K562 (cell line): Measurements from ENCODE around the gene TCF3. TPM values are rescaled to one million over a fixed set of nuclear protein-coding genes. Genes with fewer than 3 reads are reported as not detected.
A peak's percentile ranks its signal among the peaks of the same experiment; 100 is the strongest.

Source experiments
- ATAC-seq: fragments of 200-7000 bp; cut with Tn5 transposase; 3 replicates; pipeline ENCODE4 v1.9.1; 2020; ENCODE audit warnings: moderate library complexity
- BruUV-seq: library from RNA; stranded (reverse); fragments of 400-500 nt; replicated peaks from 2 replicates; lab custom pipeline; 2021; lab: Mats Ljungman, UMichigan
- CTCF ChIA-PET: fragments of 300-600 bp; formaldehyde crosslinking; extraction: SDS; loops from one replicate; lab custom pipeline; 2021; ENCODE audit warnings: low intra/inter-chr PET ratio; lab: Yijun Ruan, JAX
- POLR2A ChIA-PET: fragments of 300-600, 350-650 bp; sonication (Branson Sonifier 250); formaldehyde crosslinking; extraction: SDS; loops from one replicate; lab custom pipeline; 2021; ENCODE audit warnings: antibody characterized with exemption, inconsistent platforms; lab: Yijun Ruan, JAX
- DNase-seq, 4 experiments: peaks; one replicate each; pipeline versions ENCODE4 v3.0.0 to v3.0.0-alpha.2; 2011 to 2018; ENCODE audit warnings: low spot score in 3 of 4, mixed read lengths in 3 of 4; ENCODE audit errors: extremely low read depth in 1 of 4
- FAIRE-seq: peaks from 2 replicates; lab custom pipeline; 2011; peaks lifted over from hg19 to GRCh38; lab: Jason Lieb, UNC
- H2AFZ ChIP-seq: 2 replicates; pipeline ENCODE4 v1.6.0; 2011; ENCODE audit warnings: low read depth, low read length, control low read depth, inconsistent platforms
- H3K27ac ChIP-seq: fragments of 200-600 bp; 3 replicates; pipeline ENCODE4 v1.8.0; 2011; ENCODE audit warnings: low read depth, mild to moderate bottlenecking, control low read depth, inconsistent platforms, low read length, moderate library complexity, mixed read lengths; ENCODE audit errors: extremely low read depth
- H3K27me3 ChIP-seq, 2 experiments: fragments of 300-600 bp in 1 of 2; 2 replicates in 1 of 2; 3 replicates in 1 of 2; pipeline versions ENCODE4 v1.6.0 to v1.8.0; 2011; ENCODE audit warnings: inconsistent platforms in 2 of 2, low read length in 2 of 2, mild to moderate bottlenecking in 1 of 2, mixed read lengths in 1 of 2, moderate library complexity in 1 of 2; ENCODE audit not compliant: control insufficient read depth in 2 of 2, insufficient read depth in 2 of 2
- H3K36me3 ChIP-seq: fragments of 300-600 bp; 3 replicates; pipeline ENCODE4 v1.8.0; 2011; ENCODE audit warnings: mild to moderate bottlenecking, low read length, inconsistent platforms; ENCODE audit not compliant: control insufficient read depth, insufficient read depth
- H3K4me1 ChIP-seq, 2 experiments: fragments of 200-600 bp in 1 of 2; replicated peaks in 1 of 2; 2 replicates in 1 of 2; 3 replicates in 1 of 2; pipeline versions ENCODE4 v1.5.1 to v1.8.0; 2011; ENCODE audit warnings: inconsistent platforms in 2 of 2, low read length in 2 of 2, mild to moderate bottlenecking in 1 of 2, mixed read lengths in 1 of 2, moderate library complexity in 1 of 2; ENCODE audit not compliant: control insufficient read depth in 2 of 2, insufficient read depth in 2 of 2
- H3K4me2 ChIP-seq: 2 replicates; pipeline ENCODE4 v1.6.1; 2011; ENCODE audit warnings: low read length, control low read depth, inconsistent platforms, mixed read lengths; ENCODE audit not compliant: insufficient read depth
- H3K4me3 ChIP-seq: fragments of 200-600 bp; sonication (generic), shearing (Covaris generic); 2 replicates; pipeline ENCODE4 v1.5.1; 2016; ENCODE audit warnings: control low read depth, inconsistent platforms
- H3K79me2 ChIP-seq: fragments of 200-600 bp; 3 replicates; pipeline ENCODE4 v1.8.0; 2011; ENCODE audit warnings: low read length, inconsistent platforms; ENCODE audit not compliant: control insufficient read depth, insufficient read depth
- H3K9ac ChIP-seq, 2 experiments: 2 replicates each; pipeline versions ENCODE4 v1.6.0 to v1.6.1; 2011; ENCODE audit warnings: low read depth in 2 of 2, low read length in 2 of 2, control low read depth in 1 of 2, inconsistent platforms in 1 of 2, mild to moderate bottlenecking in 1 of 2, mixed read lengths in 1 of 2; ENCODE audit not compliant: insufficient read depth in 1 of 2
- H3K9me1 ChIP-seq: one replicate; pipeline ENCODE4 v1.6.0; 2011; ENCODE audit warnings: inconsistent platforms, mild to moderate bottlenecking, low read length, moderate library complexity; ENCODE audit not compliant: control insufficient read depth, insufficient read depth
- H3K9me3 ChIP-seq: replicated peaks from 2 replicates; pipeline ENCODE4 v1.5.1; 2011; ENCODE audit warnings: low read depth, low read length, inconsistent platforms; ENCODE audit not compliant: control insufficient read depth, insufficient read depth
- H4K20me1 ChIP-seq: replicated peaks from 2 replicates; pipeline ENCODE4 v1.6.1; 2011; ENCODE audit warnings: low read length, inconsistent platforms, mixed read lengths; ENCODE audit not compliant: control insufficient read depth, insufficient read depth
- CEBPB ChIP-seq: fragments of 450-650 bp; IDR thresholded peaks from 2 replicates; pipeline ENCODE4 v1.6.1; 2016; ENCODE audit warnings: missing genetic modification characterization, missing compliant biosample characterization
- MNT ChIP-seq, 2 experiments: fragments of 450-650 bp; conservative IDR thresholded peaks; 2 replicates each; pipeline ENCODE4 v1.6.1; 2017; ENCODE audit warnings: mild to moderate bottlenecking in 2 of 2, moderate library complexity in 2 of 2
- MTA3 ChIP-seq: fragments of 450-650 bp; formaldehyde crosslinking; IDR thresholded peaks from 2 replicates; pipeline ENCODE4 v1.6.1; 2017; ENCODE audit warnings: mild to moderate bottlenecking, borderline replicate concordance
- NR0B1 ChIP-seq: fragments of 450-650 bp; IDR thresholded peaks from one replicate; pipeline ENCODE4 v1.6.1; 2018; ENCODE audit warnings: mild to moderate bottlenecking, moderate library complexity; ENCODE audit not compliant: partially characterized antibody
- POLR2G ChIP-seq: fragments of 200-400 bp; formaldehyde crosslinking; IDR thresholded peaks from 2 replicates; pipeline ENCODE4 v1.6.1; 2017; ENCODE audit warnings: low read depth, mild to moderate bottlenecking, antibody characterized with exemption, low read length, moderate library complexity
- RBFOX2 ChIP-seq: fragments of 200-400 bp; formaldehyde crosslinking; IDR thresholded peaks from 2 replicates; pipeline ENCODE4 v1.6.1; 2017; ENCODE audit warnings: low read depth, mild to moderate bottlenecking, low read length, moderate library complexity
- WGBS: fragments of 100-300 bp; shearing (Covaris generic); methylation state at CpG from one replicate; pipeline ENCODE4 v1.1.6; 2016; ENCODE audit warnings: low coverage, mixed read lengths; ENCODE audit not compliant: insufficient coverage; ENCODE audit errors: missing lambda C conversion rate; 5-methylcytosine and 5-hydroxymethylcytosine counted together
- in situ Hi-C: fragments of 300-500 bp; cut with MboI; formaldehyde crosslinking; loops from 4 replicates; pipeline ENCODE4 v1.15.0; 2018; ENCODE audit warnings: inconsistent platforms, mixed read lengths
- intact Hi-C: fragments of 100-400 bp; cut with micrococcal nuclease; formaldehyde crosslinking; loops from 2 replicates; pipeline ENCODE4 v1.14.2; 2022
- polyA plus RNA-seq, 8 experiments: library from polyadenylated mRNA; depleted of rRNA in 4 of 8; stranded (reverse) in 5 of 8; unstranded in 3 of 8; fragments of >200 nt; fragmentation: Nextera tagmentation in 2 of 8; fragmentation: Illumina TruSeq in 1 of 8; extraction: Ambion mirVana in 2 of 8; extraction: Trizol in 1 of 8; gene quantifications; 2 replicates each; pipeline versions ENCODE4 v1.2.1 to v1.2.3, GENCODE V29; 2011 to 2014; ENCODE audit warnings: inconsistent platforms in 1 of 8, missing spikeins in 1 of 8
- total RNA-seq, 7 experiments: library from RNA; depleted of rRNA in 6 of 7; stranded (reverse); fragments of >200 nt in 6 of 7; fragmentation: Illumina TruSeq in 2 of 7; extraction: Trizol in 2 of 7; gene quantifications; 2 replicates each; pipeline versions ENCODE4 v1.2.1 to v1.2.3, GENCODE V29; 2011 to 2021; ENCODE audit warnings: low replicate concordance in 1 of 7

The TCF3 gene
- total and polyA plus RNA-seq, 9 of the 15 experiments (the other 6 are each of a cell fraction or from before 2014, with no cell fraction given) = 5.6 to 259 (median 84.0) TPM

DNA sequence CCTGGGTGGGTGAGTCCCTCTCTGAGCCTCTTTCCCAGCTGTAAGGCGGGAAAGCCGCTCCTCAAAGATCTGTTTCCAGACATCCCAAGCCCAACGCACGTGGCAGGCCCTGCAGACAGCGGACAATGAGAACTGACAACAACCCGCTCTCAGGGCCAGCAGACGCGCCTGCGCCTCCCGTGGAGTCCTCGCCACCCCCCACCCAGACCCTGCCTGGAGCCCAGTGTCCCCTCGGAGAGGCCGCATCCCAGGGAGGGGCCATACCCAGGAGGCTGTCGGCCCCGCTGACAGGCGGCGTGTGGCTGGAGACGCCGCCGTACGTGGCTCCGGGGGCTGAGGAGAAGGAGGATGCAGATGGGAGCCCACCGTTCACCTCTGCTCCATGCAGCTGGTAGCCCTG is 30.8 kb downstream of the TCF3 start:
- no peak overlapping the region for H3K27ac ChIP-seq
- ATAC-seq (no peak), DNase-seq (no peak), FAIRE-seq (no peak)
- no peak overlapping the region for H3K4me2 ChIP-seq
- CTCF ChIA-PET = no interaction called here
- H2AFZ ChIP-seq = no peak overlapping the region
- no peaks in the 10 kb centered on the region for H3K9me3 ChIP-seq
- H3K27me3 ChIP-seq = no peaks in the 10 kb centered on the region
- no peak overlapping the region for H3K4me3 ChIP-seq
- WGBS = 96% methylated on average over 9 of the region's 23 CpGs
- H4K20me1 ChIP-seq = no peaks in the 10 kb centered on the region
- peaks cover 2% of the 10 kb centered on the region; the same call in 2 of the 3 replicates for H3K79me2 ChIP-seq
- H3K9ac ChIP-seq = no peak overlapping the region
- H3K4me1 ChIP-seq = peaks cover 0 to 66% of the 10 kb centered on the region in 2 experiments; a peak in 2 of 5 replicates
- in situ Hi-C loops = no loop called here
- no peaks in the 10 kb centered on the region for H3K9me1 ChIP-seq
- peaks cover 91% of the 10 kb centered on the region for H3K36me3 ChIP-seq
- BruUV-seq = no TSS peak
- TF ChIP-seq CEBPB (tag) = no peak
- 0 out of 2 replicates have a peak, but pooled peaks have one; percentile 14 for TF ChIP-seq RBFOX2
- TF ChIP-seq POLR2G = peak; percentile 22
- intact Hi-C loops = loop anchor here (5.0 kb wide), 1 partner anchor 51 kb away; no protein-coding TSS in a partner anchor
- POLR2A ChIA-PET = no interaction called here

DNA sequence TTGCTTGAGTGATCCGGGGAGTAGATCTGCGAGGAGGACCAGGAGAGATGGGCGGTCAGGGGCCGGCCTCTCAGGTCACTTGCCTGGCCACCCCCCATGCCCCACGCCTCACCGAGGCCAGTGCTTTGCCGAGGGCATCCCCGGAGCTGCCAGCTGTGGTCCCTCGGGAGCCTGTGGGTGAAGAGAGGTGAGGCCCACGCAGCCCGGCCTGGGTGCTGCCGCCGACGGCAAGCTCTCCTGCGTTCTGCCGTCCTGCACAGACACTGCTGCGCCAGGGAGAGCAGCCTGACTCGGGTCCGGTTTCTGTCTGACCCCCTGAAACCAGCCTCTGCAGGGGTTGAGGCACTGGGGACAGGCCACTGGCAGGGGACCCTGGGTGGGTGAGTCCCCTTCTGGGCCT is 31.4 kb downstream of the TCF3 start:
- no peak overlapping the region for H3K4me3 ChIP-seq
- H3K9me3 ChIP-seq = no peaks in the 10 kb centered on the region
- FAIRE-seq = no peak
- no peak for DNase-seq
- 97% methylated on average over 14 of the region's 19 CpGs for WGBS
- CTCF ChIA-PET = no interaction called here
- H4K20me1 ChIP-seq = no peaks in the 10 kb centered on the region
- intact Hi-C loops = loop anchor here (5.0 kb wide), 1 partner anchor 51 kb away; no protein-coding TSS in a partner anchor
- peaks cover 2% of the 10 kb centered on the region; the same call in 2 of the 3 replicates for H3K79me2 ChIP-seq
- no peak overlapping the region for H3K4me2 ChIP-seq
- TF ChIP-seq NR0B1 = no peak
- no peak for TF ChIP-seq MNT (conservative IDR thresholded peaks at IDR 0.05)
- TF ChIP-seq POLR2G = 0 out of 2 replicates have a peak, but pooled peaks have one; percentile 27
- no peak for TF ChIP-seq MTA3
- TF ChIP-seq, all 486 proteins: peak for 1
- POLR2A ChIA-PET = no interaction called here
- Histone ChIP-seq H3K9me1 (no peaks in the 10 kb centered on the region), H3K36me3 (peaks cover 94% of the 10 kb centered on the region), H3K27me3 (no peaks in the 10 kb centered on the region), H2AFZ (no peak overlapping the region), H3K4me1 (peaks cover 0 to 62% of the 10 kb centered on the region in 2 experiments; a peak in 2 of 5 replicates), H3K9ac (peak overlapping the region in 1 of 2 experiments; percentile 50; a peak in 1 of 4 replicates), H3K27ac (no peak overlapping the region)
- in situ Hi-C loops = no loop called here
- no peak for ATAC-seq
- BruUV-seq = no TSS peak
